ENCODE data around the gene CARD9.
"Not testable (repeated sequence)": the region's sequence is repeated elsewhere in the genome, so short reads cannot be mapped to it uniquely, and the experiment has no call there.

The CARD9 gene

GRCh38 chr9:136373300-136374182, at the start of gene CARD9:
Gene CARD9, minus strand, starts transcription at chr9:136373669. Its CDS starts 1,591 bp downstream, at chr9:136372078.
- peak; percentile 63 for DNase-seq

- DNase-seq: no peak
Observed at GRCh38 chr9:136422876-136423275, 49.4 kb upstream of the CARD9 start.

- DNase-seq: no peak
Observed at GRCh38 chr9:136421791-136422190, 48.3 kb upstream of the CARD9 start.

GRCh38 chr9:136419092-136419420, 45.6 kb upstream of the CARD9 start:
- DNase-seq: no peak

GRCh38 chr9:136418182-136419091, 45.0 kb upstream of the CARD9 start:
- DNase-seq: no peak

GRCh38 chr9:136416914-136417313, 43.4 kb upstream of the CARD9 start:
- no peak for DNase-seq

- DNase-seq: no peak
Observed at GRCh38 chr9:136416427-136416826, 43.0 kb upstream of the CARD9 start.

GRCh38 chr9:136412962-136413361, 39.5 kb upstream of the CARD9 start:
- DNase-seq: no peak

- DNase-seq: no peak
Observed at GRCh38 chr9:136411378-136411777, 37.9 kb upstream of the CARD9 start.

- DNase-seq: peak; percentile 55
Observed at GRCh38 chr9:136410500-136411287, 37.2 kb upstream of the CARD9 start, which contains the start of the genes ENTR1 and PMPCA. Gene ENTR1, minus strand, starts transcription at chr9:136410614. Its CDS starts 217 bp downstream, at chr9:136410397. Gene PMPCA, plus strand, starts transcription at chr9:136410658. Its CDS starts 11 bp downstream, at chr9:136410669.

GRCh38 chr9:136409557-136410455, 36.3 kb upstream of the CARD9 start:
- DNase-seq: no peak

GRCh38 chr9:136407911-136408310, 34.4 kb upstream of the CARD9 start:
- DNase-seq: no peak

- DNase-seq: not testable (repeated sequence)
Observed at GRCh38 chr9:136407061-136407460, 33.6 kb upstream of the CARD9 start.

- DNase-seq: not testable (repeated sequence)
Observed at GRCh38 chr9:136405904-136406303, 32.4 kb upstream of the CARD9 start.

GRCh38 chr9:136405481-136405880, 32.0 kb upstream of the CARD9 start:
- no peak for DNase-seq

- no peak for DNase-seq
Observed at GRCh38 chr9:136404801-136405136, 31.3 kb upstream of the CARD9 start.

- DNase-seq: no peak
Observed at GRCh38 chr9:136403915-136404800, 30.7 kb upstream of the CARD9 start.

- no peak for DNase-seq
Observed at GRCh38 chr9:136403538-136403914, 30.1 kb upstream of the CARD9 start.

- no peak for DNase-seq
Observed at GRCh38 chr9:136402067-136402466, 28.6 kb upstream of the CARD9 start.

GRCh38 chr9:136401173-136401922, 27.9 kb upstream of the CARD9 start:
- DNase-seq: no peak

All from NCI-H1694 treated with DMSO at 0.1 percent for 48 hours (cell line).